Astrocyte (in vitro differentiated cells and primary cell): Measurements from ENCODE around the gene PTPRQ. TPM values are rescaled to one million over a fixed set of nuclear protein-coding genes. Genes with fewer than 3 reads are reported as not detected.
A peak's percentile ranks its signal among the peaks of the same experiment; 100 is the strongest.

Experiments used
- DNase-seq: peaks from one replicate; pipeline ENCODE4 v3.0.0-alpha.2; 2010; ENCODE audit warnings: low read depth
- FAIRE-seq: peaks from 2 replicates; lab custom pipeline; 2011; peaks lifted over from hg19 to GRCh38; lab: Jason Lieb, UNC
- H2AFZ ChIP-seq: 2 replicates; pipeline ENCODE4 v1.6.0; 2012; ENCODE audit warnings: low read depth, low read length, inconsistent platforms
- H3K27ac ChIP-seq: 2 replicates; pipeline ENCODE4 v1.5.1; 2011; ENCODE audit warnings: low read depth, low read length, inconsistent platforms
- H3K27me3 ChIP-seq: 2 replicates; pipeline ENCODE4 v1.6.0; 2011; ENCODE audit warnings: low read length, inconsistent platforms; ENCODE audit not compliant: insufficient read depth
- H3K36me3 ChIP-seq: 2 replicates; pipeline ENCODE4 v1.5.1; 2011; ENCODE audit warnings: low read length, inconsistent platforms; ENCODE audit not compliant: insufficient read depth
- H3K4me1 ChIP-seq: 2 replicates; pipeline ENCODE4 v1.5.1; 2011; ENCODE audit warnings: low read length, inconsistent platforms; ENCODE audit not compliant: insufficient read depth
- H3K4me2 ChIP-seq: 2 replicates; pipeline ENCODE4 v1.6.0; 2012; ENCODE audit warnings: low read length, inconsistent platforms
- H3K4me3 ChIP-seq: 2 replicates; pipeline ENCODE4 v1.5.1; 2011; ENCODE audit warnings: low read depth, mild to moderate bottlenecking, low read length, inconsistent platforms; ENCODE audit not compliant: insufficient read depth
- H3K79me2 ChIP-seq: 2 replicates; pipeline ENCODE4 v1.6.0; 2012; ENCODE audit warnings: mild to moderate bottlenecking, low read length, inconsistent platforms; ENCODE audit not compliant: insufficient read depth
- H3K9ac ChIP-seq: 2 replicates; pipeline ENCODE4 v1.6.0; 2012; ENCODE audit warnings: mild to moderate bottlenecking, low read length, inconsistent platforms
- H3K9me3 ChIP-seq: 2 replicates; pipeline ENCODE4 v1.5.1; 2012; ENCODE audit warnings: low read depth, mild to moderate bottlenecking, low read length, inconsistent platforms; ENCODE audit not compliant: insufficient read depth
- H4K20me1 ChIP-seq: 2 replicates; pipeline ENCODE4 v1.6.0; 2012; ENCODE audit warnings: low read length, inconsistent platforms; ENCODE audit not compliant: insufficient read depth
- H3K27ac Mint-ChIP-seq: one replicate; pipeline ENCODE4 v1.8.0; 2021; ENCODE audit warnings: mild to moderate bottlenecking, mixed read lengths; ENCODE audit not compliant: unreplicated experiment
- H3K27me3 Mint-ChIP-seq: one replicate; pipeline ENCODE4 v1.8.0; 2021; ENCODE audit warnings: low read depth, mixed read lengths; ENCODE audit not compliant: unreplicated experiment
- H3K36me3 Mint-ChIP-seq: one replicate; pipeline ENCODE4 v1.8.0; 2021; ENCODE audit warnings: low read depth, mixed read lengths; ENCODE audit not compliant: unreplicated experiment
- H3K4me1 Mint-ChIP-seq: one replicate; pipeline ENCODE4 v1.8.0; 2021; ENCODE audit warnings: low read depth, mixed read lengths; ENCODE audit not compliant: unreplicated experiment
- H3K4me3 Mint-ChIP-seq: one replicate; pipeline ENCODE4 v1.8.0; 2021; ENCODE audit warnings: mild to moderate bottlenecking, moderate library complexity, mixed read lengths; ENCODE audit not compliant: unreplicated experiment
- H3K9me3 Mint-ChIP-seq: one replicate; pipeline ENCODE4 v1.8.0; 2021; ENCODE audit warnings: mild to moderate bottlenecking, mixed read lengths; ENCODE audit not compliant: unreplicated experiment
- EZH2 ChIP-seq: IDR thresholded peaks from 2 replicates; pipeline ENCODE4 v1.6.1; 2012; ENCODE audit warnings: mild to moderate bottlenecking, low read length, inconsistent platforms; ENCODE audit not compliant: insufficient read depth
- total RNA-seq: library from RNA; stranded (reverse); gene quantifications from 2 replicates; pipeline ENCODE4 v1.2.1, GENCODE V29; 2021
- TF ChIP-seq, protein P1 (sequence below): IDR thresholded peaks from 2 replicates; pipeline ENCODE4 v1.5.1; 2011; ENCODE audit warnings: low read depth, mild to moderate bottlenecking, inconsistent platforms, low read length, moderate library complexity; ENCODE audit not compliant: insufficient read depth

Gene PTPRQ
- total RNA-seq, 1 donor from 2014 or later = 0.18 TPM

DNA sequence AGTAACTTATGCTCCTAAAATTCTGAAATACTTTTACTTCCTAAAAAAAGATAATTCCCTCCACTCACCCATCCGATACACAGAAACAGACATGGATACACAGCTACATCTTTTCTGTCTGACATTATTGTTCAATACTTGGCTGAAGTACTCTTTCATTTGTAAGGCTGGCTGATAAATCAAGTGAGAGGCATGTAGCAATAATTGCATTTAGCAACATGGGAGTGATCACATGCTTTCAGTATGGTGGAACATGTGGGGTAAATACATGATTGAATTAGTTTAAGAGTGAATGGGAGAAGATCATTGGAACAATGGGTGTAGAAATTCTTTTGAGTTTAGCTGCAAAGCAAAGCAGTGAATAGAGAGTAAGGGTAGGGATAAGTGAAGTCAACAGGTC is 25.6 kb downstream of the PTPRQ start:
- Histone ChIP-seq H3K27ac (no peak overlapping the region), H2AFZ (no peak overlapping the region), H3K9me3 (no peaks in the 10 kb centered on the region), H4K20me1 (no peaks in the 10 kb centered on the region), H3K9ac (no peak overlapping the region), H3K4me1 (peaks cover 3% of the 10 kb centered on the region), H3K36me3 (no peaks in the 10 kb centered on the region), H3K79me2 (no peaks in the 10 kb centered on the region), H3K4me3 (no peak overlapping the region), H3K27me3 (no peaks in the 10 kb centered on the region), H3K4me2 (no peak overlapping the region)
- no peak for DNase-seq
- Mint-ChIP-seq H3K27ac (no peak overlapping the region), H3K36me3 (no peaks in the 10 kb centered on the region), H3K27me3 (no peaks in the 10 kb centered on the region), H3K4me3 (no peak overlapping the region), H3K4me1 (no peaks in the 10 kb centered on the region), H3K9me3 (peaks cover 2% of the 10 kb centered on the region)
- FAIRE-seq = no peak
- TF ChIP-seq, protein P1, sequence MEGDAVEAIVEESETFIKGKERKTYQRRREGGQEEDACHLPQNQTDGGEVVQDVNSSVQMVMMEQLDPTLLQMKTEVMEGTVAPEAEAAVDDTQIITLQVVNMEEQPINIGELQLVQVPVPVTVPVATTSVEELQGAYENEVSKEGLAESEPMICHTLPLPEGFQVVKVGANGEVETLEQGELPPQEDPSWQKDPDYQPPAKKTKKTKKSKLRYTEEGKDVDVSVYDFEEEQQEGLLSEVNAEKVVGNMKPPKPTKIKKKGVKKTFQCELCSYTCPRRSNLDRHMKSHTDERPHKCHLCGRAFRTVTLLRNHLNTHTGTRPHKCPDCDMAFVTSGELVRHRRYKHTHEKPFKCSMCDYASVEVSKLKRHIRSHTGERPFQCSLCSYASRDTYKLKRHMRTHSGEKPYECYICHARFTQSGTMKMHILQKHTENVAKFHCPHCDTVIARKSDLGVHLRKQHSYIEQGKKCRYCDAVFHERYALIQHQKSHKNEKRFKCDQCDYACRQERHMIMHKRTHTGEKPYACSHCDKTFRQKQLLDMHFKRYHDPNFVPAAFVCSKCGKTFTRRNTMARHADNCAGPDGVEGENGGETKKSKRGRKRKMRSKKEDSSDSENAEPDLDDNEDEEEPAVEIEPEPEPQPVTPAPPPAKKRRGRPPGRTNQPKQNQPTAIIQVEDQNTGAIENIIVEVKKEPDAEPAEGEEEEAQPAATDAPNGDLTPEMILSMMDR = no peak
- no peak for TF ChIP-seq EZH2

DNA sequence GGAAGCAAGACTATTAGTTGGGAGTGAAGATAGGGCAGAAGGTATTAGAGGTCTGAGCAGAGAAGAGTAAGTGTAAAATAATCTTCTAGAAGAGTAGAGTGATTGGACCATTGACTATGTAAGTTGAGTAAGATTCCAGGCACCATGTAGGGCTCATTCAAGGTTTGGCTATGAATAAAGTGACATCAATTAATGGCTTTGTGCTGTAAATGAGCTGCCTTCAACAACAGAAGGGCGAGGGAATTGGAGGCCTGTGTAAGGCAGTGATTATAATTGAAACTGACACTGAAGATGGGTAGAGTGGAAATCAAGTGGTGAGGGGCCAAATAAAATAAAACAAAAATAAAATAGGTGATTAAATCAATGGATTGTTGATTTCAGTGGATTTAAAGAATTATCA is 26.4 kb downstream of the PTPRQ start:
- TF ChIP-seq EZH2 = no peak
- TF ChIP-seq, protein P1 = no peak

DNA sequence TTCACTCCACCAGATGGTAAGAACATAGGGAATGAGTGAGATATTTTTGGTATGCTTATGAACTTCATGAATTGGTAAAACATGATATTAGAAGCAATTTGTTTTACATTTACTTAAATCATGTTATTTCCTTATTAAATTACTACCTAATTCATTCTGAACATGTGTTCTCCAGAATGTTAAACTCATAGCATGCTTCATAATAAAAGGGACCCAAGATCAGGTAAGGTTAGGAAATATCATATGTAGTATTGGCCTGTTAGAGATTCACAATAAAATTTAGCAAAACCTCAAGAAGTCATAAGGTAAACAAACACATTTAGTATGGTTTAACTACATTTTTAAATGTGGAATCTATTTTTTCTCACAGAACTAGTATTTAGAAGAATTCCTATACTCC is 28.2 kb downstream of the PTPRQ start:
- no peaks in the 10 kb centered on the region for H3K36me3 Mint-ChIP-seq
- FAIRE-seq (peak; percentile 5), DNase-seq (no peak)
- no peak overlapping the region for H3K4me3 Mint-ChIP-seq
- H3K4me1 ChIP-seq = peaks cover 3% of the 10 kb centered on the region
- no peaks in the 10 kb centered on the region for H3K9me3 Mint-ChIP-seq
- H3K4me1 Mint-ChIP-seq = no peaks in the 10 kb centered on the region
- no peaks in the 10 kb centered on the region for H3K79me2 ChIP-seq
- no peaks in the 10 kb centered on the region for H3K27me3 ChIP-seq
- H3K27ac ChIP-seq = no peak overlapping the region
- no peaks in the 10 kb centered on the region for H4K20me1 ChIP-seq
- H3K4me3 ChIP-seq = no peak overlapping the region
- no peak overlapping the region for H3K4me2 ChIP-seq
- no peaks in the 10 kb centered on the region for H3K27me3 Mint-ChIP-seq
- H3K9ac ChIP-seq = no peak overlapping the region
- H3K27ac Mint-ChIP-seq = no peak overlapping the region
- no peak for TF ChIP-seq EZH2
- TF ChIP-seq, protein P1 = no peak
- H2AFZ ChIP-seq = no peak overlapping the region
- H3K36me3 ChIP-seq = no peaks in the 10 kb centered on the region
- H3K9me3 ChIP-seq = no peaks in the 10 kb centered on the region

More for the DNA sequence above, 26.4 kb downstream of the PTPRQ start:
- DNase-seq (no peak), FAIRE-seq (no peak)
- Mint-ChIP-seq H3K27me3 (no peaks in the 10 kb centered on the region), H3K4me3 (no peak overlapping the region), H3K36me3 (no peaks in the 10 kb centered on the region), H3K9me3 (peaks cover 2% of the 10 kb centered on the region), H3K27ac (no peak overlapping the region), H3K4me1 (no peaks in the 10 kb centered on the region)
- no peak overlapping the region for H3K4me2 ChIP-seq
- no peak overlapping the region for H3K4me3 ChIP-seq
- H3K9ac ChIP-seq = no peak overlapping the region
- no peaks in the 10 kb centered on the region for H3K79me2 ChIP-seq
- H4K20me1 ChIP-seq = no peaks in the 10 kb centered on the region
- no peak overlapping the region for H2AFZ ChIP-seq
- no peaks in the 10 kb centered on the region for H3K36me3 ChIP-seq
- no peak overlapping the region for H3K27ac ChIP-seq
- no peaks in the 10 kb centered on the region for H3K27me3 ChIP-seq
- H3K9me3 ChIP-seq = no peaks in the 10 kb centered on the region
- H3K4me1 ChIP-seq = peaks cover 3% of the 10 kb centered on the region
